Measurements from ENCODE around the gene GNG2.

GNG2 gene

DNA sequence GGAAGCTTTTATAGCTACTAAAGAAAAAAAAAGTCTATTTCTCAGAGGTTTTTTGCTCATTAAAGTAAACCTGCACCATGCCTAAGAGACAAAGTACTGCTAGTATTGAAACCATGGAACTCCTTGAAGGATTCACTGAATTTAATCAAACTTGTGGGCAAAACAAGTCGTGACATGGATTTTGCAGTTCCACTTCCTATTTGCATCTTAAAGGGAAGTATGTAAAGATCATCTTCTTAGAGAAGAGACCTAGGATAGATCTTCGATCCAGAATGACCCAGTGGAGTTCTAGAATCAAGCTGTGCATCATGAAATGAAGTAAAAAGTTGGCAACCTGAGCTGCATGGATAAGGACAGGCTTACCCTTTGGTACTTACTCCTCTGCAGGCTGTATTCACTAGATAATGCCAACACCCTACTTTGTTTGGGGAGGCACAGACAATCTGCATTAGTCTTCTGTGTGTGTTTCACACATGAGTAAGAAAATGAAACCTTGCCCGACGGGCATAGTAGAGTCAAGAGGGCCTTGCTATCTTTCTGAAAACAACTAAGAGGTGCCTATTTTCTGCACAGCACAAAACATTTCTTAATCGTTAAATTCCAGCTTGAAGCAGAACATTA, 1.9 kb downstream of the GNG2 start:
- H3K27ac ChIP-seq (ENCODE audit: extremely low read depth, low read depth, low read length): no peak overlapping the region
- no peak overlapping the region for H3K4me3 ChIP-seq (ENCODE audit: low read depth, low read length)
- CTCF ChIA-PET: interaction anchor here (0.7 kb wide), 1 partner anchor 54 kb away, joined by 3 read pairs; no protein-coding TSS in a partner anchor
- H3K36me3 ChIP-seq (ENCODE audit: control insufficient read depth in 2 of 2, insufficient read depth in 1 of 2, low read length in 2 of 2): no peaks in the 10 kb centered on the region
- POLR2A ChIA-PET: no interaction called here
- peaks cover 12% of the 10 kb centered on the region for H3K4me1 ChIP-seq (ENCODE audit: control insufficient read depth, insufficient read depth, low read length)
- no peaks in the 10 kb centered on the region for H3K9me3 ChIP-seq (ENCODE audit: control insufficient read depth, insufficient read depth, low read depth, low read length)
- no peak for TF ChIP-seq ZNF112 (tag by site-specific recombination; IDR thresholded peaks at IDR 0.05)
- TF ChIP-seq ZNF514 (tag by site-specific recombination; IDR thresholded peaks at IDR 0.05): no peak
- TF ChIP-seq, protein P1, sequence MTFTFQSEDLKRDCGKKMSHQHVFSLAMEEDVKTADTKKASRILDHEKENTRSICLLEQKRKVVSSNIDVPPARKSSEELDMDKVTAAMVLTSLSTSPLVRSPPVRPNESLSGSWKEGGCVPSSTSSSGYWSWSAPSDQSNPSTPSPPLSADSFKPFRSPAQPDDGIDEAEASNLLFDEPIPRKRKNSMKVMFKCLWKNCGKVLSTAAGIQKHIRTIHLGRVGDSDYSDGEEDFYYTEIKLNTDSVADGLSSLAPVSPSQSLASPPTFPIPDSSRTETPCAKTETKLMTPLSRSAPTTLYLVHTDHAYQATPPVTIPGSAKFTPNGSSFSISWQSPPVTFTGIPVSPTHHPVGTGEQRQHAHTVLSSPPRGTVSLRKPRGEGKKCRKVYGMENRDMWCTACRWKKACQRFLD (tag by site-specific recombination; IDR thresholded peaks at IDR 0.05): no peak
- TF ChIP-seq ZBTB17 (tag by site-specific recombination; IDR thresholded peaks at IDR 0.05): no peak
- TF ChIP-seq, protein P2, sequence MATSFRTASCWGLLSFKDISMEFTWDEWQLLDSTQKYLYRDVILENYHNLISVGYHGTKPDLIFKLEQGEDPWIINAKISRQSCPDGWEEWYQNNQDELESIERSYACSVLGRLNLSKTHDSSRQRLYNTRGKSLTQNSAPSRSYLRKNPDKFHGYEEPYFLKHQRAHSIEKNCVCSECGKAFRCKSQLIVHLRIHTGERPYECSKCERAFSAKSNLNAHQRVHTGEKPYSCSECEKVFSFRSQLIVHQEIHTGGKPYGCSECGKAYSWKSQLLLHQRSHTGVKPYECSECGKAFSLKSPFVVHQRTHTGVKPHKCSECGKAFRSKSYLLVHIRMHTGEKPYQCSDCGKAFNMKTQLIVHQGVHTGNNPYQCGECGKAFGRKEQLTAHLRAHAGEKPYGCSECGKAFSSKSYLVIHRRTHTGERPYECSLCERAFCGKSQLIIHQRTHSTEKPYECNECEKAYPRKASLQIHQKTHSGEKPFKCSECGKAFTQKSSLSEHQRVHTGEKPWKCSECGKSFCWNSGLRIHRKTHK (tag by site-specific recombination; IDR thresholded peaks at IDR 0.05): no peak
- TF ChIP-seq ZNF292 (tag by site-specific recombination; IDR thresholded peaks at IDR 0.05; ENCODE audit: borderline replicate concordance, low read depth): no peak

DNA sequence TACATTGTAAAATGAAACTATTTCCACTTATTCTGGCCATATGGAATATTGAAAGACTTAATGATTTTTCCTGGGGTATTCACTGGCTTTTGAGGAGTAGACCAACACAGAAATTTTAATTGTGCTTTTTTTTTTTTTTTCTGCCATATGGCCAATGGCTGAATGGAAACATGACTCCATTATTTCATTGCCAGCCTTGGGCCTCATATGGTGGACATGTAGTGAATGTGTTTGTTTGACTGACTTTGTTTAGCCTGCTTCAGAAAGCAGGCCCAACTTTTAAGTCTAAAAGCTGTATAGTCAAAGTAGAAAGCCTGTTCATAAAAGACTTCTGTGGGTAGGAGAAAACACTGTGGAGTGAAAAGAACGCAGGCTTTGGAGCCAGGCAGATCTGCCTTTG, 2.4 kb downstream of the GNG2 start:
- ChIA-PET CTCF (no interaction called here), POLR2A (no interaction called here)
- Histone ChIP-seq H3K9me3 (ENCODE audit: control insufficient read depth, insufficient read depth, low read depth, low read length) (no peaks in the 10 kb centered on the region), H3K27ac (ENCODE audit: extremely low read depth, low read depth, low read length) (no peak overlapping the region), H3K4me3 (ENCODE audit: low read depth, low read length) (no peak overlapping the region), H3K36me3 (ENCODE audit: control insufficient read depth in 2 of 2, insufficient read depth in 1 of 2, low read length in 2 of 2) (no peaks in the 10 kb centered on the region), H3K4me1 (ENCODE audit: control insufficient read depth, insufficient read depth, low read length) (peaks cover 12% of the 10 kb centered on the region)
- TF ChIP-seq, protein P3, sequence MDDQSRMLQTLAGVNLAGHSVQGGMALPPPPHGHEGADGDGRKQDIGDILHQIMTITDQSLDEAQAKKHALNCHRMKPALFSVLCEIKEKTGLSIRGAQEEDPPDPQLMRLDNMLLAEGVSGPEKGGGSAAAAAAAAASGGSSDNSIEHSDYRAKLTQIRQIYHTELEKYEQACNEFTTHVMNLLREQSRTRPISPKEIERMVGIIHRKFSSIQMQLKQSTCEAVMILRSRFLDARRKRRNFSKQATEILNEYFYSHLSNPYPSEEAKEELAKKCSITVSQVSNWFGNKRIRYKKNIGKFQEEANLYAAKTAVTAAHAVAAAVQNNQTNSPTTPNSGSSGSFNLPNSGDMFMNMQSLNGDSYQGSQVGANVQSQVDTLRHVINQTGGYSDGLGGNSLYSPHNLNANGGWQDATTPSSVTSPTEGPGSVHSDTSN (CRISPR knock-in tag; IDR thresholded peaks at IDR 0.05): no peak
- TF ChIP-seq ZFHX2 (tag by site-specific recombination; conservative IDR thresholded peaks at IDR 0.05) (no peak), ZBTB7A (tag by site-specific recombination; IDR thresholded peaks at IDR 0.05; ENCODE audit: low read depth) (no peak), ZSCAN30 (tag by site-specific recombination; IDR thresholded peaks at IDR 0.05) (no peak), ZNF792 (tag by site-specific recombination; IDR thresholded peaks at IDR 0.05) (no peak), ZNF549 (tag by site-specific recombination; IDR thresholded peaks at IDR 0.05) (no peak), ZNF600 (tag by site-specific recombination; IDR thresholded peaks at IDR 0.05) (no peak), OVOL3 (tag by site-specific recombination; IDR thresholded peaks at IDR 0.05) (no peak), ZNF785 (tag by site-specific recombination; IDR thresholded peaks at IDR 0.05) (no peak), ZNF350 (tag by site-specific recombination; IDR thresholded peaks at IDR 0.05) (no peak), FEZF1 (tag by site-specific recombination; IDR thresholded peaks at IDR 0.05) (no peak), KLF16 (tag by site-specific recombination; IDR thresholded peaks at IDR 0.05) (no peak), ZNF658 (tag by site-specific recombination; IDR thresholded peaks at IDR 0.05) (no peak), ZNF324 (tag by site-specific recombination; IDR thresholded peaks at IDR 0.05) (no peak), ZNF404 (tag by site-specific recombination; IDR thresholded peaks at IDR 0.05) (no peak), ZNF585B (tag by site-specific recombination; IDR thresholded peaks at IDR 0.05) (no peak), TCF7L2 (IDR thresholded peaks at IDR 0.05; ENCODE audit: borderline replicate concordance, low read depth, low read length) (no peak), MEIS1 (CRISPR knock-in tag; IDR thresholded peaks at IDR 0.05; ENCODE audit: borderline replicate concordance) (no peak)
- TF ChIP-seq, protein P4, sequence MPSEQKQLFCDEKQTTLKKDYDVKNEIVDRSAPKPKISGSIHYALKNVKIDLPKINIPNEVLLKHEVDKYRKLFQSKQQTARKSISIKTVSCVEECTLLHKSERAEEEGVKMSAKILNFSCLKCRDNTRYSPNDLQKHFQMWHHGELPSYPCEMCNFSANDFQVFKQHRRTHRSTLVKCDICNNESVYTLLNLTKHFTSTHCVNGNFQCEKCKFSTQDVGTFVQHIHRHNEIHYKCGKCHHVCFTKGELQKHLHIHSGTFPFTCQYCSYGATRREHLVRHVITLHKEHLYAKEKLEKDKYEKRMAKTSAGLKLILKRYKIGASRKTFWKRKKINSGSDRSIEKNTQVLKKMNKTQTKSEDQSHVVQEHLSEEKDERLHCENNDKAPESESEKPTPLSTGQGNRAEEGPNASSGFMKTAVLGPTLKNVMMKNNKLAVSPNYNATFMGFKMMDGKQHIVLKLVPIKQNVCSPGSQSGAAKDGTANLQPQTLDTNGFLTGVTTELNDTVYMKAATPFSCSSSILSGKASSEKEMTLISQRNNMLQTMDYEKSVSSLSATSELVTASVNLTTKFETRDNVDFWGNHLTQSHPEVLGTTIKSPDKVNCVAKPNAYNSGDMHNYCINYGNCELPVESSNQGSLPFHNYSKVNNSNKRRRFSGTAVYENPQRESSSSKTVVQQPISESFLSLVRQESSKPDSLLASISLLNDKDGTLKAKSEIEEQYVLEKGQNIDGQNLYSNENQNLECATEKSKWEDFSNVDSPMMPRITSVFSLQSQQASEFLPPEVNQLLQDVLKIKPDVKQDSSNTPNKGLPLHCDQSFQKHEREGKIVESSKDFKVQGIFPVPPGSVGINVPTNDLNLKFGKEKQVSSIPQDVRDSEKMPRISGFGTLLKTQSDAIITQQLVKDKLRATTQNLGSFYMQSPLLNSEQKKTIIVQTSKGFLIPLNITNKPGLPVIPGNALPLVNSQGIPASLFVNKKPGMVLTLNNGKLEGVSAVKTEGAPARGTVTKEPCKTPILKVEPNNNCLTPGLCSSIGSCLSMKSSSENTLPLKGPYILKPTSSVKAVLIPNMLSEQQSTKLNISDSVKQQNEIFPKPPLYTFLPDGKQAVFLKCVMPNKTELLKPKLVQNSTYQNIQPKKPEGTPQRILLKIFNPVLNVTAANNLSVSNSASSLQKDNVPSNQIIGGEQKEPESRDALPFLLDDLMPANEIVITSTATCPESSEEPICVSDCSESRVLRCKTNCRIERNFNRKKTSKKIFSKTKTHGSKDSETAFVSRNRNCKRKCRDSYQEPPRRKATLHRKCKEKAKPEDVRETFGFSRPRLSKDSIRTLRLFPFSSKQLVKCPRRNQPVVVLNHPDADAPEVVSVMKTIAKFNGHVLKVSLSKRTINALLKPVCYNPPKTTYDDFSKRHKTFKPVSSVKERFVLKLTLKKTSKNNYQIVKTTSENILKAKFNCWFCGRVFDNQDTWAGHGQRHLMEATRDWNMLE (tag by site-specific recombination; conservative IDR thresholded peaks at IDR 0.05; ENCODE audit: low read depth): no peak
- TF ChIP-seq, protein P5, sequence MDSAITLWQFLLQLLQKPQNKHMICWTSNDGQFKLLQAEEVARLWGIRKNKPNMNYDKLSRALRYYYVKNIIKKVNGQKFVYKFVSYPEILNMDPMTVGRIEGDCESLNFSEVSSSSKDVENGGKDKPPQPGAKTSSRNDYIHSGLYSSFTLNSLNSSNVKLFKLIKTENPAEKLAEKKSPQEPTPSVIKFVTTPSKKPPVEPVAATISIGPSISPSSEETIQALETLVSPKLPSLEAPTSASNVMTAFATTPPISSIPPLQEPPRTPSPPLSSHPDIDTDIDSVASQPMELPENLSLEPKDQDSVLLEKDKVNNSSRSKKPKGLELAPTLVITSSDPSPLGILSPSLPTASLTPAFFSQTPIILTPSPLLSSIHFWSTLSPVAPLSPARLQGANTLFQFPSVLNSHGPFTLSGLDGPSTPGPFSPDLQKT (IDR thresholded peaks at IDR 0.05; ENCODE audit: borderline replicate concordance, low read depth, low read length): no peak
